ENCODE data around the gene CA9.
"Not testable (repeated sequence)": the region's sequence is repeated elsewhere in the genome, so short reads cannot be mapped to it uniquely, and the experiment has no call there.

GRCh38 chr9:35637427-35637955 lies 36.2 kb upstream of the CA9 start:
- TF ChIP-seq YY1 (IDR thresholded peaks at IDR 0.05; ENCODE audit: borderline replicate concordance in 1 of 3, control insufficient read depth in 1 of 3, extremely low read depth in 1 of 3, insufficient read depth in 3 of 3, insufficient read length in 1 of 3, insufficient replicate concordance in 2 of 3, low read depth in 1 of 3, low read length in 2 of 3); CTCF (IDR thresholded peaks at IDR 0.05 in 2 of 3, conservative IDR thresholded peaks at IDR 0.05 in 1 of 3; ENCODE audit: insufficient read depth in 2 of 3, low read depth in 1 of 3, low read length in 3 of 3); NR3C1 (CRISPR knock-in tag; IDR thresholded peaks at IDR 0.05); PCBP1 (IDR thresholded peaks at IDR 0.05; ENCODE audit: low read depth, low read length, poor library complexity, severe bottlenecking); ATF2 (CRISPR knock-in tag; IDR thresholded peaks at IDR 0.05): not testable (repeated sequence)

Measured in K562 (cell line).